Measurements from ENCODE around the gene TNNT3. TPM values are rescaled to one million over a fixed set of nuclear protein-coding genes. Genes with fewer than 3 reads are reported as not detected.
A peak's percentile ranks its signal among the peaks of the same experiment; 100 is the strongest.

Gene TNNT3
- total RNA-seq, 3 donors from 2014 or later, result 3.5 to 8.2 (median 3.6) TPM

DNA sequence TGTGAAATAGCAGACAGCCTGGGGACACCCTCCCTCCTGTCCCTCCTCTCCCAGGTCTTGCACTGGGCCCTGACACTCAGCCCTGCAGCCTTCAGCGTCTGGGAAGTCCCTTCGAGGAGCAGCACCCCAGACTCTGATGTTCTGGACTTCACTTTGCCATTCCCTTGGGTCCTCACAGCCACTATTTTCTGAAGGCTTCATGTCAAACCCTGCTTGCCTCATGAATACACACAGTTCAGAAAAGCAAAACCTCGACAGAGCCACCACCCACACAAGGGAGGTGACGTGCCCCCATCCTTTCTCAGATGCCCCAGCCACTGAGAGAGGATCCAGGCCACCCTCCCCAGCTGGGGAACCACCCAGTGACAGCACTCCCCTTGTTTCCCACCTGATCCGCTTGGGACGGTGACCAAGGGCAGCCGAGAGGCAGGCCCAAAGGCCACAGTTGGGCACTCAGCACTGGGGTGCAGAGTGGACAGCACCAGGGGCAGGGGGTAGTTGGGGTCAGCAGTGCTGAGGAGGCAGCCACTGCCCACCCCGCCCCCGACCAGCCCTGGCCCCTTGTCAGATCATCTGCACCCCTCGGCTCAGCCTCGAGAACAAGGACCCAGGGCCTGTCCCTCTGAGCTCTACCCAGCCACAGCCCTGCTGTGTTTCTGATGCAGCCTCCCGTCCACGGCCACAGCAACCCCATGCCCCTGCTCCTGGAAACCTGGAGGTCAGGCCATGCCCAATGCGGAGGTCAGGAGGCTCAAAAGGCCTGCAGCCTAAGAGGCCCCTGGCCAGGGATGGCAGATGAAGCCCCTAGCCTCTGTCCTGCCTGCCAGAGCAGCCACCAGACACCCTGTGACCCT lies 3.1 kb upstream of the TNNT3 start:
- DNase-seq (ENCODE audit: low spot score in 2 of 2), result no peak
- Histone ChIP-seq H3K4me3 (no peak overlapping the region), H3K27ac (peak overlapping the region in 1 of 2 donors; percentile 78), H3K9me3 (no peaks in the 10 kb centered on the region), H3K36me3 (no peaks in the 10 kb centered on the region), H3K4me1 (no peaks in the 10 kb centered on the region), H3K27me3 (no peaks in the 10 kb centered on the region)
- no peak for TF ChIP-seq POLR2AphosphoS5 (IDR thresholded peaks at IDR 0.05)
- TF ChIP-seq, protein P1, sequence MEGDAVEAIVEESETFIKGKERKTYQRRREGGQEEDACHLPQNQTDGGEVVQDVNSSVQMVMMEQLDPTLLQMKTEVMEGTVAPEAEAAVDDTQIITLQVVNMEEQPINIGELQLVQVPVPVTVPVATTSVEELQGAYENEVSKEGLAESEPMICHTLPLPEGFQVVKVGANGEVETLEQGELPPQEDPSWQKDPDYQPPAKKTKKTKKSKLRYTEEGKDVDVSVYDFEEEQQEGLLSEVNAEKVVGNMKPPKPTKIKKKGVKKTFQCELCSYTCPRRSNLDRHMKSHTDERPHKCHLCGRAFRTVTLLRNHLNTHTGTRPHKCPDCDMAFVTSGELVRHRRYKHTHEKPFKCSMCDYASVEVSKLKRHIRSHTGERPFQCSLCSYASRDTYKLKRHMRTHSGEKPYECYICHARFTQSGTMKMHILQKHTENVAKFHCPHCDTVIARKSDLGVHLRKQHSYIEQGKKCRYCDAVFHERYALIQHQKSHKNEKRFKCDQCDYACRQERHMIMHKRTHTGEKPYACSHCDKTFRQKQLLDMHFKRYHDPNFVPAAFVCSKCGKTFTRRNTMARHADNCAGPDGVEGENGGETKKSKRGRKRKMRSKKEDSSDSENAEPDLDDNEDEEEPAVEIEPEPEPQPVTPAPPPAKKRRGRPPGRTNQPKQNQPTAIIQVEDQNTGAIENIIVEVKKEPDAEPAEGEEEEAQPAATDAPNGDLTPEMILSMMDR (IDR thresholded peaks at IDR 0.05), result no peak
- no peak for TF ChIP-seq POLR2A (IDR thresholded peaks at IDR 0.05)
- intact Hi-C loops (cut with DNase I; ENCODE audit: low total_unique reads), result loop anchor here (1.0 kb wide), 1 partner anchor 23 kb away; no protein-coding TSS in a partner anchor

GRCh38 chr11:1916986-1917522 lies 2.4 kb upstream of the TNNT3 start:
- intact Hi-C loops (cut with DNase I; ENCODE audit: low total_unique reads), result loop anchor here (1.0 kb wide), 1 partner anchor 24 kb away; no protein-coding TSS in a partner anchor
- Histone ChIP-seq H3K9me3 (no peaks in the 10 kb centered on the region), H3K36me3 (no peaks in the 10 kb centered on the region), H3K27me3 (no peaks in the 10 kb centered on the region), H3K27ac (peak overlapping the region in 1 of 2 donors; percentile 78), H3K4me3 (no peak overlapping the region), H3K4me1 (no peaks in the 10 kb centered on the region)
- DNase-seq (ENCODE audit: low spot score in 2 of 2), result no peak
- TF ChIP-seq POLR2A (IDR thresholded peaks at IDR 0.05) (no peak), POLR2AphosphoS5 (IDR thresholded peaks at IDR 0.05) (no peak)
- TF ChIP-seq, protein P1 (IDR thresholded peaks at IDR 0.05), result no peak

DNA sequence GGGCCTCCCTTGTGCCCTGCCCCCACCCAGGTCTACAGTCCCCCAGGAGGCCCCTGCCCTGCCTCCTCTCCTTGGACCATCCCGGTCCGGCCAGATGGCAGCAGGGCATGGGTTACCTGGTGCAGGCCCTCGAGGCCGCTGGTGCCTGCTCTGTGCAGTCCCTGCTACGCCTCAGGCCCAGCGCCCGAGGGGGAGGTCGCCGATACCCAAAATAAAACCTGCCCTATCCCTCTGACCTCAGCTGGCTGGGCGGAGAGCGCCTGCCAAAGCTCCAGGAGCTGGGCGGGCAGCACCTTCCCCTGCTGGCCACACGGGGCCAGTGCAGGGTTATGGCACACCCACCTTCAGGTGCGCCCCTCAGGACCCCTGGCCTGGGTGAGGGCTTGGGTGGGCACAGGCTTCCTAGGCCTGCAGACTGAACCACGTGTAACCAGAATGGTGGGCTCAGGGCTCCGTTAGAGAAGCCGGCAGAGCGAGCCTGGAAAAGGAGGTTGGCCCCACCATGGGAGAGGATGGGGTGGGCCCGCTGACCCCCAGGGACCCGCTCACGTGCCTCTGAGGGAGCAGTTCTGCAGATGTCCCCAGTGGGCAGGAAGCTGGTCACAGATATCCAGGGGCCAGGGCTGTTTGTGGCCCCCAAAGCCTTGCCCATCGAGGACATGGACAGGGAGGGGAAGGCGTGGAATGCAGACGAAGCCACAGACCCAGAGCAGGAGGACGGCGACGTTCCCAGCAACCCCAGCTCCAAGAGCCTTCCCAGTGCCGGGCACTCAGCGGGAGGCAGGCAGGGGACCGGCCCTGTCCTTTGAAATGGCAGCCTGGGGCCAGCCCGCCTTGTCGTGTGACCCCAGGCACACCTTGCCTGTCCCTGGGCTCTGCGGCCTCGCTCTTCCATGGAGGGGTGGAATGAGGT lies 1.7 kb upstream of the TNNT3 start:
- H3K9me3 ChIP-seq, result no peaks in the 10 kb centered on the region
- H3K27me3 ChIP-seq, result no peaks in the 10 kb centered on the region
- H3K27ac ChIP-seq, result peak overlapping the region in 1 of 2 donors; percentile 78
- no peaks in the 10 kb centered on the region for H3K36me3 ChIP-seq
- H3K4me1 ChIP-seq, result no peaks in the 10 kb centered on the region
- TF ChIP-seq POLR2A (IDR thresholded peaks at IDR 0.05), result no peak
- TF ChIP-seq, protein P1 (IDR thresholded peaks at IDR 0.05), result peak; percentile 7 to 30 (median 23)
- no peak overlapping the region for H3K4me3 ChIP-seq
- intact Hi-C loops (cut with DNase I; ENCODE audit: low total_unique reads), result no loop called here
- no peak for DNase-seq (ENCODE audit: low spot score in 2 of 2)

- Histone ChIP-seq H3K9me3 (no peaks in the 10 kb centered on the region), H3K4me1 (no peaks in the 10 kb centered on the region), H3K4me3 (no peak overlapping the region), H3K36me3 (no peaks in the 10 kb centered on the region), H3K27ac (peak overlapping the region; percentile 25 to 78), H3K27me3 (no peaks in the 10 kb centered on the region)
- no peak for TF ChIP-seq POLR2AphosphoS5 (IDR thresholded peaks at IDR 0.05)
- TF ChIP-seq, protein P1 (IDR thresholded peaks at IDR 0.05), result no peak
- TF ChIP-seq POLR2A (IDR thresholded peaks at IDR 0.05), result no peak
- intact Hi-C loops (cut with DNase I; ENCODE audit: low total_unique reads), result no loop called here
- no peak for DNase-seq (ENCODE audit: low spot score in 2 of 2)
Measured at GRCh38 chr11:1918436-1919315, 827 bp upstream of the TNNT3 start.
